Mesodermal cell (in vitro differentiated cells): Measurements from ENCODE around the gene GAMT. TPM values are rescaled to one million over a fixed set of nuclear protein-coding genes. Genes with fewer than 3 reads are reported as not detected.

ENCODE experiments used
- H3K27ac ChIP-seq: 2 replicates; pipeline ENCODE4 v1.7.0; 2013; ENCODE audit warnings: mild to moderate bottlenecking, low read depth, low read length, moderate library complexity; ENCODE audit not compliant: severe bottlenecking
- H3K36me3 ChIP-seq: 2 replicates; pipeline ENCODE4 v1.7.1; 2013; ENCODE audit warnings: mild to moderate bottlenecking, low read length, moderate library complexity; ENCODE audit not compliant: control insufficient read depth, insufficient read depth
- H3K4me1 ChIP-seq: one replicate; pipeline ENCODE4 v1.7.1; 2013; ENCODE audit warnings: mild to moderate bottlenecking, low read length; ENCODE audit not compliant: insufficient read depth, control insufficient read depth, poor library complexity, severe bottlenecking
- H3K4me3 ChIP-seq: 2 replicates; pipeline ENCODE4 v1.7.0; 2013; ENCODE audit warnings: low read length, control low read depth, mild to moderate bottlenecking; ENCODE audit not compliant: insufficient read depth, poor library complexity, severe bottlenecking; ENCODE audit errors: extremely low read depth
- H3K9me3 ChIP-seq: 2 replicates; pipeline ENCODE4 v1.7.1; 2013; ENCODE audit warnings: mild to moderate bottlenecking, low read length, moderate library complexity; ENCODE audit not compliant: control insufficient read depth
- WGBS, 2 experiments: methylation state at CpG; one replicate each; pipeline ENCODE4 v1.1.5; 2013; ENCODE audit warnings: missing lambda C conversion rate in 2 of 2; ENCODE audit not compliant: insufficient coverage in 2 of 2; 5-methylcytosine and 5-hydroxymethylcytosine counted together
- polyA plus RNA-seq, 2 experiments: library from polyadenylated mRNA; stranded (reverse); fragments of 50-300 nt; gene quantifications; one replicate each; pipeline ENCODE4 v1.2.3, GENCODE V29; 2013

Gene GAMT
- 33.7 TPM for polyA plus RNA-seq (2013, experiment 1 of 2)
- polyA plus RNA-seq (2013, experiment 2 of 2) = 34.8 TPM

DNA sequence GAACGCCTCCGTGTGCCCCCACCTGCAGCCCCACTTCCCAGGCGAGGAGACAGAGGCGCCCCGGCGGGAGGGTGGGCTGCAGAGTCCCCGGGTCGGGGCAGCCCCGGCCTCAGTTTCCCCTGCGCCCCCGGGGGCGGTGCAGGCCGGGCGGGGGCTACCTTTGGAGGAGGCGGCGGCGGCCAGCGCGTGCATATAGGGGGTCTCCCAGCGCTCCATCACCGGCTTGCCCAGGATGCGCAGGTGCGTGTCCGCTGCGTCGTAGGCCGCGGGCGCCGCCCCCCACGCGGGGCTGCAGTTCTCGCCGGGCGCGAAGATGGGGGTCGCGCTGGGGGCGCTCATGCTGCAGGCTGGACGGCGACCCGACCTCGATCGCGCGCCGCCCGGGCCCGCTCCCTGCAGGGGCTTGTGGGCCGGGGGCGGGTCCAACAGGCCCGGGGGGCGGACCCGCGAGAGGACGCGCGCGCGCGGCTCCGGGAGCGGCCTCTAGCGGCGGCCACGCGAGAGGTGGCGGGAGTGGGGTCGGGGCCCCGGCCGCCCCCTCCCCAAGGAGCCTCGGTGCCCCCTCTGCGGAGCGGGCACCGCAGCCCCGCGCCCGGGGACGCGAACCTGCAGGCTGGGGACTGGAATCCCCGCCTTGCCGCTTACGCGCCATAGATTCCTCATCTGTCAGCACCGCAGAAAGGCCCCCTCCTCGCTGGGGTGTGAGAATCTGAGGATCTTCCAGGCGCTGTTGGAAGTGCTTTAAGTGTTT lies at the start of gene GAMT:
Gene GAMT (minus strand): TSS at position 405 of the 751 bp plus-strand sequence. CDS start 66 bp downstream, at position 339.
- 5% methylated on average over 44 to 66 of the region's 87 CpGs for WGBS, 2 experiments
- Histone ChIP-seq H3K36me3 (peaks cover 14% of the 10 kb centered on the region), H3K9me3 (no peaks in the 10 kb centered on the region), H3K4me1 (peaks cover 10% of the 10 kb centered on the region), H3K27ac (no peak within 1 kb of the TSS), H3K4me3 (peak within 1 kb of the TSS; percentile 61)

DNA sequence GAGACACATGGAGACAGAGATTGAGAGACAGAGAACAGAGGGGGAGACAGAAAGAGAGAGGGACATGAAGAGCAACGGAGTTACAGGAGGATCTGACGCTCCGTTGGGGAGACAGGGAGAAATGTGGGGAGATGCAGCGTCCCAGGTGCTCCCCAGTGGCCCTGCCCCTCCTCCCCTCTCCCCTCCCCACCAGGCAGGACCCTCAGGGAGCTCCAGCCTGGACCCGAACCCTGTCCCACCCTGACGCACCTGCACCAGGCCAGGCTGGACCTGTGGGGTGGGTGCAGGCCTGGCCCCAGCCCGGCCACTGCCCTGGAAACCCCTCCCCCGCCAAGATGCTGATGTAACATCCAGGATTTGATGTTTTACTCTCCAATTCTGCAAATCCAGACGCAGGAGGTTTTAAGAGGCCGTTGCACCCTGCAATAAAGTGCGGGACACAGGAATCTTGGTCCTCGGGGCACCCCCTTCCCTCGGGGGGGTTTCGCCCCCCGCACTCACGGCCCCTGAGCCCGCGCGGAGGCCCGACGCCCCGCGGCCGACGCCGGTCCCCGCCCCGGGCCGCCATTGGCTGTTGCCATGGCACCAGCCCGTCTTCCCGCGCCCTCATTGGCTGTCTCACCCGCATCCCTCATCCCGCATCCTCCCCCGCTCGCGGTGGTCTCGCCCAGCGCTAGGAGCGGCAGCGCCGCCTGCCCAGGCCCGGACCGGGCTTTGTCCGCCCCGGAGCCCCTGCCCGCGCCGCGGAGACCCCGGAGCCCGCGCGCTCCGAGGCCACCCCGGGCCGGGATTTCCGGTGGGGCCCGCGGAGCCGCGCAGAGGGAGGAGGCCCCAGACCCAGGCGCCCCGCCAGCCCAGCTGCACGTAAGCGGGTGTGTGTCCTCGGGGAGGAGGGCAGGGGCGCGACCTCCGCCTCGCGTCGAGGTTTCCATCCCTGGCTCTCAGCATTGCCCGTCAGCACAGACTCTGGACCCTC lies 48.4 kb upstream of the GAMT start, which contains the start of gene APC2:
Gene APC2 (plus strand): TSS at position 655 of the 976 bp plus-strand sequence. CDS start 2,881 bp downstream, outside the sequence.
- Histone ChIP-seq H3K4me3 (no peak within 1 kb of the TSS), H3K4me1 (peaks cover 7% of the 10 kb centered on the region), H3K9me3 (no peaks in the 10 kb centered on the region), H3K27ac (no peak within 1 kb of the TSS), H3K36me3 (no peaks in the 10 kb centered on the region)
- 9 to 10% methylated on average over 43 to 59 of the region's 74 CpGs for WGBS, 2 experiments

DNA sequence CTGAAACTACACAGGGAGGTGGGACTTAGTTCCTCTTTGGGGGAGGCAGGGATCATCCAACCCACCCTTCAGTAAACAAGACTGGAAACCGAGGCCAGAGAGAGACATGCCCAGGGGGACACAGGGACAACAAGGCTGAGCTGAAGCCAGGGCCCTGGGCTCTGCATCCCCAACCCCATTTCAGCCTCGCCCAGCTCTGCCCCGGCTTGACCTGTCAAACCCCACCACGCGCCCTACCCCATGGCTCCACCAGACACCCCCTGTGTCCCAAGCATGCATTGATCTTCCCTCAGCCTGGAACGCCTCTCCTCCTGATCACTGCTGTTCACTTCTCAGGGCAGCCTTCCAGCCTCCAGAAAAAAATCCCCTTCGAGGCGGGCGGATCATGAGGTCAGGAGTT lies 46.6 kb upstream of the GAMT start:
- Histone ChIP-seq H3K36me3 (no peaks in the 10 kb centered on the region), H3K9me3 (no peaks in the 10 kb centered on the region), H3K27ac (no peak overlapping the region), H3K4me3 (no peak overlapping the region), H3K4me1 (peaks cover 14% of the 10 kb centered on the region)
- WGBS, 2 experiments = 80 to 87% methylated on average over 6 of the region's 9 CpGs

DNA sequence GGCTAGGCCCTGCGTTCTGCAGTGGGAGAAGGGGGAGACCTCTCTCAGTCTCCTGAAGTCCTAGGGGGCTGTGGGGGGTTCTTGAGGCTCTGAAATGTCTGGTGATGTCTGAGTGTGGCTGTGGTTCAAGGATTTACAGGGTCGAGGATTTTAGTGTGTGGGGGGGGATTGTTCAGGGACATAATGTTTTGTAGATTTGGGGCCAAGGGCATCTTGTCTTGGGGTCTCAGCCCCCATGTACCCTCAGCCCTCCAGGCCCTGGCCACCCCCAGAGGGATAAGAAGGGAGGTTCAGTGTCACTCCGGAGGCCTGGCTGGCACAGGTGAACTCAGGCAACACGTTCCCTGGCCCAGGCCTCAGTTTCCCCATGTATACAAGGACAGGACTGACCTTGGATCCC lies 46.2 kb upstream of the GAMT start:
- H3K36me3 ChIP-seq = peaks cover 3% of the 10 kb centered on the region
- no peak overlapping the region for H3K4me3 ChIP-seq
- H3K27ac ChIP-seq = no peak overlapping the region
- 40 to 80% methylated on average over 1 of the region's 4 CpGs for WGBS, 2 experiments
- H3K4me1 ChIP-seq = peaks cover 14% of the 10 kb centered on the region
- H3K9me3 ChIP-seq = no peaks in the 10 kb centered on the region

DNA sequence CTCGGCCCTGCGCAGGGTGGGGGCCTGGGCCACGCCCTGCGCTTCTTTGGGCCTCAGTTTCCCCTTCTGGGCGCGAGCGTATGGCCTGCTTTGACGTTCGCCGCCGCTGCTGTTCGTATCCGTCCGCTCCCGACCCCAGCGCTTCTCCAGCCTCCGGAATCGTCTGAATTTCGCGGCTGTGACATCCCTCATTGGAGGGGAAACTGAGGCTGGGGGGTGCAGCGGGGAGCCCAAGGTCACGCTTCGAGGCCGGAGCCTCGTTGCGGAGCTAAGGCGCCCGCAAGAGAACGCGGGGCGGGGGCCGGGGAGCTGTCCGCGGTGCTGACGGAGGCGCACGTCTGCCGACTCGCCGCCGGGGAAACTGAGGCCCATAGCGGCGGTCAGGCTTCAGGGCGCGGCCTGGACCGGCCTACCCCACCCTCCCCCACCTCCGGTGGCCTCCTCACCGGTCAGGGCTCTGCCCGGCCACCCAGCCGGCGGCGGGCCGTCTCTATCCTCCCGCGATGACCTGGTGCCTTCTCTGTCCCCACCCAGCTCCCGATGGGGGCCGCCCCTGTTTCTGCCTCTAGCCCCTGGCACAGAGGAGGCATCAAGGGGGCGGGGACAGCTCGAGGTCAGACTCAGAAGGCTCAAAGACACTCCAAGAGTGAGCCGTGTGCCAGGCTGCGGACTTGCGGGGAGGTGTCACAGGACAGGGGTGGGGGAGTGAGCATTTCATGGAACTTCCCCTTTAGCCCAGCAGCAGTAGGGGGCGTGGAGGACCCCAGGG lies 45.6 kb upstream of the GAMT start:
- Histone ChIP-seq H3K4me1 (peaks cover 14% of the 10 kb centered on the region), H3K36me3 (peaks cover 9% of the 10 kb centered on the region), H3K27ac (no peak overlapping the region), H3K4me3 (peak overlapping the region; percentile 50), H3K9me3 (no peaks in the 10 kb centered on the region)
- 3 to 4% methylated on average over 56 to 57 of the region's 63 CpGs for WGBS, 2 experiments

DNA sequence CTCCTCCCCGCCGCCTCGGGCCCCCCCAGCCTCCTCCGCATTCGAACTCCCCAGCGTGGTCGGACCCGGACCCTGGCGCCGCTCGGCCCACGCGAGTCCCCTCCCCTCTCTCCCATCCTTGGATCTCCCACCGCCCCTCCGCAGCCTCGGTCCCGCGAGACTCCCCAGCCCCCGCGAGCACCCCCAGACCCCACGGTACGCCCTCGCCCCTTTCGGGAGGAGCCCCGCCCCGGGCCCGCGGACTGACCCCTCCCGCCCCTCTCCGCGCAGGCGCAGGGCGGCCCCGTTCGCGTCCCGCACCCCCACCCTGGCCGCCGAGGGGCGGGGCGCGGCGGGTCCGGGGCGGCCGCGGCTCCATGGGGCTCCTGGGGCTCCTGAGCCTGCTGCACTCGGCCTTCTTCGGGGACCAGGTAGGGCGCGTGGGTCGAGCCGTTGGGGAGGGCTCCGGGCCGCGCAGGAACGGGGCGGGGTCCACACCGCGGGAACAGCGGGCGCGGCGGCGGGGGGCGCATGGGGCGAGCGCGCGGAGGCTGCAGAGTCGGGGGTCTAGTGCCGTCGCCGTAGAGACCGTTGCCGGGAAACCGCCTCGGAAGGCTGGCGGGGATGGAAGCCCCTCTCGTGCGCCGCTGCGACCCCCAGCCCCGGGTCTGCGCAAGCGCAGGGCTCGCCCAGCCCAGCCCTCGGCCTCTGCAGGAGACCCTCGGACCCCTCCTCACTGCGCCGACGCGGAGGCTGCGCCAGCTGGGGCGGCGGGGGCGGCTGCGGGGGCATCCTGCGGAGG lies 44.8 kb upstream of the GAMT start:
- H3K4me1 ChIP-seq = peaks cover 14% of the 10 kb centered on the region
- H3K4me3 ChIP-seq = peak overlapping the region; percentile 50
- 1 to 2% methylated on average over 44 to 71 of the region's 99 CpGs for WGBS, 2 experiments
- no peak overlapping the region for H3K27ac ChIP-seq
- H3K9me3 ChIP-seq = no peaks in the 10 kb centered on the region
- H3K36me3 ChIP-seq = peaks cover 17% of the 10 kb centered on the region

DNA sequence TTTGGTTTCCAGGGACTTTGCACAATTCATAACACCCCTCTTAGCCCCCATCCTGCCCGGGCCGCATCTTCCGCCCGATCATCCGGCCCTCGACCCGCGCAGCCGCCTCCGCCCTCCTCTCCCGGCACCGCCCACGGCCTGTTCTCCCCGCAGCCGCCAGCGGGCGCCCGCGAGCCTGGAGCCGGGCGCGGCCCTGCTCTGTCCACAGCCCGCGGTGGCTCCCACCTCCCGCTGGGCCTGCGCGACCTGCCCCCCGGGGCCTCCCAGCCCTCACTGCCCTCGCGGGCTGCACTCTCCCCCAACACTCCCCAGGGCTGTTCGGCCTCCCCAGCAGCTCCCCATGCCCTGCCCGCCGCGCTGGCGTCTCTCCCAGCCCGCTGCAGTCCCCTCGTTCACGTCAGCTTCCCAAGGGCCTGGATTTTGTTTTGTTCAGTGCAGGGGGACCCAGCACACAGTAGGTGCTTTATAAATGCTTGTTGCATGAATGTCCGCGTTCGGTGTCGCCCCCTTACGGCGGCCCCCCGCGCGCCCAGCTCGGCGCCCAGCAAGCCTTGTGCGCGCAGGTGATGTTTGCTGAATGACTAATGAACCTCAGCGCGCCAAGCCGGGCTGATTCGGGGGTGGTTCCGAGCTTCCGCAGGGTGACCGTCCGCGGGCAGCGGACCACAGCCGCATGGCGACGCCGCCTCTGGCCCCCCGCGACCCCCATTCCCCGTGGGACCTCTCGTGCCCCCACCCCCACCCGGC lies 44.0 kb upstream of the GAMT start:
- 0 to 4% methylated on average over 33 to 49 of the region's 70 CpGs for WGBS, 2 experiments
- no peak overlapping the region for H3K27ac ChIP-seq
- H3K4me3 ChIP-seq = peak overlapping the region; percentile 50
- no peaks in the 10 kb centered on the region for H3K9me3 ChIP-seq
- H3K4me1 ChIP-seq = peaks cover 18% of the 10 kb centered on the region
- H3K36me3 ChIP-seq = peaks cover 25% of the 10 kb centered on the region

DNA sequence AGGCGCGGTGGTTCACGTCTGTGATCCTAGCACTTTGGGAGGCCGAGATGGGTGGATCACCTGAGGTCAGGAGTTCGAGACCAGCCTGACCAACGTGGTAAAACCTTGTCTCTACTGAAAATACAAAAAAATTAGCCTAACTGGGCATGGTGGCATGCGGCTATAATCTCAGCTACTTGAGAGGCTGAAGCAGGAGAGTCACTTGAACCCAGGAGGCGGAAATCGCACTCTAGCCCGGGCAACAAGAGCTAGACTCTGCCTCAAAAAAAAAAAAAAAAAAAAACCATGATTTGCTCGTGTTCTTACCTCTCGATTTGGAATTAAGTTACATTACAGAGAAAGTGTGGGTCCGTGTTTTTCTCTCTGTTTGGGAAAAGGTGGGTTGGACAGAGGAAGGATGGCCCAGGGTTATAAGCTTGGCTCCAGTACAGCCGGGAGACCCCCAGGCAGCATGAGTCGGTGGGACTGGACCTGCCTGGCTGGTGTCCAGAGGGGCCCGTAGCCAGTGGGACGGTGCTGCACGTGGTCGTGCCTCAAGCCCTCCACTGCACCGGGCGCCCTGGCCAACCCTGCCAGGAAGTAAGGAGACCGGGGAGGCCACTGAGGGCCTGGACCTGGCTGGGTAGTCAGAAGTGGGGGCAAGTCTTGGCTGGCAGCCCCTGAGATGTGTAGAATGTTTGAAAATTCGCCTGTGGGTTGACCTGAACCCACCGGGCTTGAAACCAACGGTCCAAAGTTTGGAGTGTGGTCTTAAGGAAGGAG lies 40.5 kb upstream of the GAMT start:
- WGBS, 2 experiments = 96 to 98% methylated on average over 21 to 23 of the region's 25 CpGs
- peaks cover 20% of the 10 kb centered on the region for H3K4me1 ChIP-seq
- peaks cover 36% of the 10 kb centered on the region for H3K36me3 ChIP-seq
- no peaks in the 10 kb centered on the region for H3K9me3 ChIP-seq
- H3K4me3 ChIP-seq = no peak overlapping the region
- no peak overlapping the region for H3K27ac ChIP-seq

DNA sequence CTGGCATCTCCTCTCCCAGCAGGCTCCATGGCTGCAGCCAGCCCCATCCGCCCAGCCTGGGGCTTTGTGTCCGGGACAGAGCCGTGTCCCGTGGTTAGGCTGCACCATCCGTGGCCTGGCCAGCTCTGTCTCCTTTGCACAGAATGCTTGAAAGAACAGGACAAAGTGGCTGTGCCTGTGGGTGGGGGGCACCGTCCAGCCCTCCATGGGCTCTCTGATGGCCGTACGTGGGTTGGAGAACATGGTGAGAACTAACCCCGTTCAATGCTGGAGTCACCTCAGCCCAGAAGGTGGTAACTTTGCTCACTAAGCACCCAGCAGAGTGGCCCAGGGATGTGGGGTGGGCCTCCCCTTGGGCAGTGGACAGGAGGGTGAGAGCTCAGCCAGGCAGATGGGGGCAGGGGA lies 39.7 kb upstream of the GAMT start:
- Histone ChIP-seq H3K4me3 (no peak overlapping the region), H3K27ac (no peak overlapping the region)
- WGBS, 2 experiments = 96 to 100% methylated on average over 7 to 9 of the region's 9 CpGs

More for the DNA sequence above, 39.7 kb upstream of the GAMT start:
- Histone ChIP-seq H3K9me3 (no peaks in the 10 kb centered on the region), H3K4me1 (peaks cover 20% of the 10 kb centered on the region), H3K36me3 (peaks cover 36% of the 10 kb centered on the region)
